Gastroesophageal sphincter (tissue), 4 donors: ENCODE measurements around the gene MAN2A1. TPM values are rescaled to one million over a fixed set of nuclear protein-coding genes. Genes with fewer than 3 reads are reported as not detected.

Experiments
- ATAC-seq: fragments of 150-250 bp; one replicate; pipeline ENCODE4 v1.9.1; 2016; ENCODE audit warnings: mild to moderate bottlenecking, moderate library complexity
- H3K27ac ChIP-seq, 4 donors: fragments of 200-600 bp; sonication (generic) in 3 of 4; 1 replicate in 3 of 4; 2 replicates in 1 of 4; pipeline ENCODE4 v1.5.1; 2016 to 2019
- H3K27me3 ChIP-seq: fragments of 200-600 bp; sonication (generic); one replicate; pipeline ENCODE4 v1.5.1; 2019
- H3K36me3 ChIP-seq, 2 donors: fragments of 200-600 bp; sonication (generic); one replicate each; pipeline ENCODE4 v1.5.1; 2019; ENCODE audit warnings: control low read depth in 1 of 2
- H3K4me1 ChIP-seq, 3 donors: fragments of 200-600 bp; sonication (generic); 1 replicate in 2 of 3; 2 replicates in 1 of 3; pipeline ENCODE4 v1.5.1; 2016 to 2019; ENCODE audit warnings: control low read depth in 2 of 3
- H3K4me3 ChIP-seq, 2 donors: fragments of 200-600 bp; sonication (generic); one replicate each; pipeline ENCODE4 v1.5.1; 2019; ENCODE audit warnings: mild to moderate bottlenecking in 1 of 2, moderate library complexity in 1 of 2
- H3K9me3 ChIP-seq, 3 donors: fragments of 200-600 bp; sonication (generic); one replicate each; pipeline ENCODE4 v1.5.1; 2017 to 2019; ENCODE audit warnings: control low read depth in 2 of 3
- EP300 ChIP-seq: sonication (generic); formaldehyde crosslinking; IDR thresholded peaks from one replicate; pipeline ENCODE4 v1.6.1; 2017; ENCODE audit warnings: antibody characterized with exemption, mild to moderate bottlenecking
- POLR2A ChIP-seq, 2 donors: fragments of 450-650 bp; IDR thresholded peaks; one replicate each; pipeline ENCODE4 v1.6.1; 2017; ENCODE audit warnings: antibody characterized with exemption in 2 of 2, mild to moderate bottlenecking in 2 of 2, moderate library complexity in 1 of 2
- POLR2AphosphoS5 ChIP-seq: sonication (generic); formaldehyde crosslinking; IDR thresholded peaks from one replicate; pipeline ENCODE4 v1.6.1; 2017; ENCODE audit warnings: antibody characterized with exemption
- WGBS, 2 donors: methylation state at CpG; one replicate each; pipeline ENCODE4 v1.1.5; 2018; ENCODE audit warnings: low coverage in 1 of 2; 5-methylcytosine and 5-hydroxymethylcytosine counted together
- total RNA-seq, 4 donors: library from RNA; depleted of rRNA; stranded (reverse); fragments of >200 nt; gene quantifications; one replicate each; pipeline ENCODE4 v1.1.0, GENCODE V29; 2016
- TF ChIP-seq, protein P1 (sequence below), 4 experiments: fragments of 200-600 bp in 2 of 4; fragments of 450-650 bp in 2 of 4; sonication (generic) in 1 of 4; IDR thresholded peaks; one replicate each; pipeline ENCODE4 v1.5.1; 2017 to 2019; ENCODE audit warnings: antibody characterized with exemption in 4 of 4, mild to moderate bottlenecking in 2 of 4, moderate library complexity in 2 of 4

MAN2A1 gene
- total RNA-seq, 4 donors from 2014 or later, result 19.6 to 55.6 (median 34.1) TPM

DNA sequence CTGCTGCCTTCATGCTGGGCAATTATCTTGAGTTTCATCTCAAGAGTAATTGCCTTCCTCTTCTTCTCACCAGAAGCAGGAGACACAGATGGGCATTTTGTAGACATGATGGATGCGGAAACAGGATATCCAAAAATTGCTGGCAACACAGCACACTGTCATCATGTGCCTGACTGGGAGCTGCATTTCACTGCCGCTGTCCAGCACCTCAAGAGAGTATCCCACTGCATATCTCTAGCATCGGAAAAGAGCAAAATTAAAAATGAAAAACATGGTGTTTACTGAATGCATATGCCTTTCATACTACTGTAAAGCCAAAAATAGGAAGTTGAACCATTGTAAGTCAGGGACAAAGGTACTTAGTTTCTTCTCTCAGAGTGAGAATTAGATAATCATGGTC, 210.7 kb downstream of the MAN2A1 start:
- ATAC-seq, result no peak
- Histone ChIP-seq H3K9me3 (no peaks in the 10 kb centered on the region), H3K27ac (no peak overlapping the region), H3K36me3 (no peaks in the 10 kb centered on the region), H3K4me1 (no peaks in the 10 kb centered on the region), H3K4me3 (no peak overlapping the region), H3K27me3 (no peaks in the 10 kb centered on the region)
- 86 to 95% methylated on average over 2 to 3 of the region's 3 CpGs for WGBS, 2 donors
- TF ChIP-seq, protein P1, sequence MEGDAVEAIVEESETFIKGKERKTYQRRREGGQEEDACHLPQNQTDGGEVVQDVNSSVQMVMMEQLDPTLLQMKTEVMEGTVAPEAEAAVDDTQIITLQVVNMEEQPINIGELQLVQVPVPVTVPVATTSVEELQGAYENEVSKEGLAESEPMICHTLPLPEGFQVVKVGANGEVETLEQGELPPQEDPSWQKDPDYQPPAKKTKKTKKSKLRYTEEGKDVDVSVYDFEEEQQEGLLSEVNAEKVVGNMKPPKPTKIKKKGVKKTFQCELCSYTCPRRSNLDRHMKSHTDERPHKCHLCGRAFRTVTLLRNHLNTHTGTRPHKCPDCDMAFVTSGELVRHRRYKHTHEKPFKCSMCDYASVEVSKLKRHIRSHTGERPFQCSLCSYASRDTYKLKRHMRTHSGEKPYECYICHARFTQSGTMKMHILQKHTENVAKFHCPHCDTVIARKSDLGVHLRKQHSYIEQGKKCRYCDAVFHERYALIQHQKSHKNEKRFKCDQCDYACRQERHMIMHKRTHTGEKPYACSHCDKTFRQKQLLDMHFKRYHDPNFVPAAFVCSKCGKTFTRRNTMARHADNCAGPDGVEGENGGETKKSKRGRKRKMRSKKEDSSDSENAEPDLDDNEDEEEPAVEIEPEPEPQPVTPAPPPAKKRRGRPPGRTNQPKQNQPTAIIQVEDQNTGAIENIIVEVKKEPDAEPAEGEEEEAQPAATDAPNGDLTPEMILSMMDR (IDR thresholded peaks at IDR 0.05), result no peak
- TF ChIP-seq POLR2A (IDR thresholded peaks at IDR 0.05) (no peak), POLR2AphosphoS5 (no peak), EP300 (no peak)

DNA sequence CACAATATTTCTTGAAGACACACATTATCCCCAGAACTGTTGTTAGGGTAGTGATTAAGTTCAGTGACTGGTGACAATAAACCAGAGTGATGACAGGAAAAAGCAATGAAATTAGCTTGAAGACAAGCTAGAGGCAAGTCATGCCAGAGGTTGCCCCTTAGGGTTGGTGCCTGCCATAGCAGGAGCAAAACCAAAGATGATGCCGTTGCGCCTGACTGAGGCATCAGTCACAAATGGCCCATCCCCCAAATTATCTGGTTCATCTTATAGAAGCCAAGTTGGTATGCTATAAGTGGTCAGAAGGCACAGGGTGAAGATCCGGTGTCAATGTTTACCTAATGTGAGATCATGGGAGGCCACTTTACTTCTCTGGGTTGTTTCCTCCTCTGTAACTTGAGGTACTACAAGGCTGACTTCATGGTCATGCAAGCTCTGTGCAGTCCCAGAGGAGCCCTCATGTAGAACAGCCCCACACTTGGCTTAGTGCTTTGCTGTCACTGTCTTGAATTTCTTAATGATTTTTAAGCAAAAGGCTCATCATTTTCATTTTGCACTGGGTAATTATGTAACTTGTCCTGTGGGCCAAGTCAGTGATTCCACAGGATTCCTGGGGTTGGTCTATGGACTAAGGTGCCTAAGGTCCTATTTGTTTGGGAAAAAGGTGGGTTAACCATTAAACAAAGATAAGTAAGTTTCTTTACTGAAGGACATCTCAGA, 211.3 kb downstream of the MAN2A1 start:
- no peaks in the 10 kb centered on the region for H3K27me3 ChIP-seq
- no peaks in the 10 kb centered on the region for H3K36me3 ChIP-seq
- WGBS, 2 donors, result 81 to 100% methylated on average over 1 to 3 of the region's 3 CpGs
- H3K4me3 ChIP-seq, result no peak overlapping the region
- no peak for TF ChIP-seq POLR2AphosphoS5
- TF ChIP-seq, protein P1 (IDR thresholded peaks at IDR 0.05), result no peak
- H3K9me3 ChIP-seq, result no peaks in the 10 kb centered on the region
- ATAC-seq, result no peak
- H3K4me1 ChIP-seq, result no peaks in the 10 kb centered on the region
- H3K27ac ChIP-seq, result no peak overlapping the region

DNA sequence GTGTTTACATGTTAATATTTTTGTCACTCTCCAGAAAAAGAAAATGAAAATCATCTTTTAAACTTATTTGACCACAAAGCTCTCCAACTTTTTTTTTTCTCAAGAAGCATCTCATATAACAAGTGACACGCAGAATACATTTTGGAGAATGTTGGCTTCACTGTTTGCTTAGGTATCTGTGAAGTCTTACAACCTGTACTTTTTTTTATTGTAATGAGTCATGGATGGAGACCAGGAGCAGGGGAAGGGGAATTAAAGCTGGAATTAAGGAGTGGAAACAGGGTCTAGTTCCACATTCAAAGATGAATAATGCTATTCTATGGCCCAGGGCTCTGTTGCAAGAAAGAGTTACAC, 211.9 kb downstream of the MAN2A1 start:
- Histone ChIP-seq H3K27me3 (no peaks in the 10 kb centered on the region), H3K4me1 (no peaks in the 10 kb centered on the region), H3K27ac (no peak overlapping the region), H3K36me3 (no peaks in the 10 kb centered on the region), H3K9me3 (no peaks in the 10 kb centered on the region), H3K4me3 (no peak overlapping the region)
- no peak for ATAC-seq
- WGBS, 2 donors, result 94 to 100% methylated on average over 1 of the region's 1 CpG
- TF ChIP-seq, protein P1 (IDR thresholded peaks at IDR 0.05), result no peak
- TF ChIP-seq EP300 (no peak), POLR2AphosphoS5 (no peak), POLR2A (IDR thresholded peaks at IDR 0.05) (no peak)

DNA sequence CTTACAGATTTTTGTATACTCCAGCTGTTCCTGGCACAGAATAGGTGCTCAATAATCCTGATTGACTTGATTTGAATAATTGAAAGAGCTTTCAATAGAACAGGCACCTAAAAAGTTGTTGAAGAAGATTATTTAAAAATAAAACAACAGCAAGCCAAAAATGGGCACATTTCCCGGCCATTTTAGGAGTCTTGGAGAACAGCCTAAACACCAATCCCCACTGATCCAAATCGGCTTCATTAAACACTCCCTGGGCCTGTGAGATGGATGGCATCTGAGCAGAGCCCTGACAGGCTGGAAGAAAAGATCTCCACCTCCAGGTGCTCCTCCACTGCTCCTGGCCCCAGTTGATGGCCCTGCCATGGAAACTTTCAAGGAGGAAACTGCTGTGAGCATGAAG, 213.3 kb downstream of the MAN2A1 start:
- H3K27me3 ChIP-seq, result no peaks in the 10 kb centered on the region
- peaks cover 0 to 10% (median 7%) of the 10 kb centered on the region in 3 donors for H3K4me1 ChIP-seq
- WGBS, 2 donors, result 57 to 67% methylated on average over 2 of the region's 2 CpGs
- no peak overlapping the region for H3K4me3 ChIP-seq
- TF ChIP-seq POLR2A (IDR thresholded peaks at IDR 0.05) (no peak), EP300 (no peak), POLR2AphosphoS5 (no peak)
- TF ChIP-seq, protein P1 (IDR thresholded peaks at IDR 0.05), result no peak
- H3K27ac ChIP-seq, result no peak overlapping the region
- no peak for ATAC-seq
- H3K9me3 ChIP-seq, result no peaks in the 10 kb centered on the region
- no peaks in the 10 kb centered on the region for H3K36me3 ChIP-seq

DNA sequence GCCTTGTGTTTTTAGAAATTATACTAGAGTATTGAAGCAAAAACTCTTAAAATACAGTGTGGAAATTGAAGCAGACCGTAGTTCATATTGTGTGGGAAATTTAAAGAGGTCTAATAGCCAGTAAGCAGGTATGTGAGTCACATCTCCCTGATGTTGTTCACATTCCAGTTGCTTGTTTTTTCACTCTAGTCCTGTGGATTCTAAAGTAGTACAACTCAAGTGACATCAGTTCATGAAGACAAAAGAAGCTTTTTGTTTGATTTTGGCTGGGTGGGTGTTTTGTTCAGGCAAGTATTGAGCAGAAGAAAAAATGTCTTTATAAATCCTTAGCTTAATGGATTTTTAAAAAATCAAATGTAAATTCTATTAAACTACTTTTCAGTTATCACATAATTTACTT, 216.2 kb downstream of the MAN2A1 start:
- H3K27me3 ChIP-seq, result no peaks in the 10 kb centered on the region
- no peaks in the 10 kb centered on the region for H3K36me3 ChIP-seq
- no peak for ATAC-seq
- TF ChIP-seq POLR2AphosphoS5, result no peak
- TF ChIP-seq POLR2A (IDR thresholded peaks at IDR 0.05), result no peak
- TF ChIP-seq EP300, result no peak
- TF ChIP-seq, protein P1 (IDR thresholded peaks at IDR 0.05), result no peak
- no peaks in the 10 kb centered on the region for H3K9me3 ChIP-seq
- H3K27ac ChIP-seq, result no peak overlapping the region
- H3K4me1 ChIP-seq, result peaks cover 0 to 10% (median 7%) of the 10 kb centered on the region in 3 donors
- H3K4me3 ChIP-seq, result no peak overlapping the region
- 78 to 83% methylated on average over 1 of the region's 1 CpG for WGBS, 2 donors
